GM19468 (cell line): ENCODE measurements around the gene GLUL.

Experiments
- ATAC-seq: cut with Tn5 transposase; IDR thresholded peaks from one replicate; pipeline ENCODE4 v1.9.1; 2021; ENCODE audit warnings: mild to moderate bottlenecking, moderate library complexity, moderate number of reproducible peaks; ENCODE audit not compliant: unreplicated experiment; ENCODE audit errors: extremely low read depth

The GLUL gene

GRCh38 chr1:182332261-182333060 lies 59.1 kb downstream of the GLUL start:
- ATAC-seq: no peak
